ENCODE results near the gene TIMP3.

DNA sequence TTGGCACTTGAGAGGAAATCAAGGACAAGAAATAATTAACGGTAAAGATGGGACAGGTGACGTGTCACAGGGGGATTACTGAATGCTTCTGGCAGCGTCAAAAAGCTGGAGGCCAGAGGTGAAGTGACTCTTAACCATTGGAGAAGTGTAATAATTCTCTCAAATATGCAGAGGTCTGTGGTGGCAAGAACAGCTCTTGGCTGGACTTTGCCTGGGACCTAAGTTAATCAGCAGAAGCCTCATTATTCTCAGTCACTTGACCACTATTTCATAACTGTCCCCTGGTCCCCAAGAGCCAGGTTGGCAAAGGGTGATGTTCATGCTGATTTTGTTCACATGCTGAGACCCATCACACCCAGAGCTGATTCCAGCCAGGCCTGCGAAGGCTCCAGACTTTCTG lies 72.9 kb downstream of the TIMP3 start:
- no peak for TF ChIP-seq YY1 (IDR thresholded peaks at IDR 0.05; ENCODE audit: insufficient read depth, insufficient read length)
- no peak for TF ChIP-seq SUZ12 (IDR thresholded peaks at IDR 0.05; ENCODE audit: extremely low read depth, insufficient read depth, insufficient read length)
